Heart right ventricle (tissue), 16 donors: ENCODE data around the gene PAQR7. TPM values are rescaled to one million over a fixed set of nuclear protein-coding genes. Genes with fewer than 3 reads are reported as not detected.

Experiments
- ATAC-seq, 8 donors: fragments of 200-7000 bp; cut with Tn5 transposase; one replicate each; pipeline ENCODE4 v1.9.1; 2020; ENCODE audit warnings: mild to moderate bottlenecking in 8 of 8, moderate library complexity in 8 of 8, moderate number of reproducible peaks in 1 of 8
- DNase-seq, 2 donors: peaks; one replicate each; pipeline ENCODE4 v3.0.0-alpha.2; 2020
- H3K27ac ChIP-seq, 10 donors: fragments of 200-600 bp; sonication (generic) in 2 of 10; one replicate each; pipeline versions ENCODE4 v1.5.0 to v1.8.0; 2020 to 2022; ENCODE audit warnings: mild to moderate bottlenecking in 3 of 10
- H3K27me3 ChIP-seq, 7 donors: fragments of 200-600 bp; one replicate each; pipeline ENCODE4 v1.8.0; 2021 to 2022; ENCODE audit warnings: mild to moderate bottlenecking in 2 of 7
- H3K36me3 ChIP-seq, 9 donors: fragments of 200-600 bp; sonication (generic) in 1 of 9; one replicate each; pipeline versions ENCODE4 v1.5.0 to v1.8.0; 2020 to 2022; ENCODE audit warnings: mild to moderate bottlenecking in 2 of 9
- H3K4me1 ChIP-seq, 9 donors: fragments of 200-600 bp; sonication (generic) in 1 of 9; one replicate each; pipeline versions ENCODE4 v1.5.0 to v1.8.0; 2020 to 2022; ENCODE audit warnings: mild to moderate bottlenecking in 4 of 9
- H3K4me3 ChIP-seq, 10 donors: fragments of 200-600 bp; sonication (generic) in 2 of 10; one replicate each; pipeline versions ENCODE4 v1.5.0 to v1.8.0; 2020 to 2022; ENCODE audit warnings: mild to moderate bottlenecking in 7 of 10, moderate library complexity in 2 of 10
- H3K9me3 ChIP-seq, 11 donors: fragments of 200-600 bp in 10 of 11; sonication (generic) in 2 of 11; one replicate each; pipeline versions ENCODE4 v1.5.0 to v1.8.0; 2013 to 2022; ENCODE audit warnings: mild to moderate bottlenecking in 2 of 11, control low read depth in 1 of 11, moderate library complexity in 1 of 11
- WGBS, 2 donors: extraction: QIAGEN DNeasy Blood & Tissue Kit; methylation state at CpG; one replicate each; pipeline ENCODE4 v1.1.7; 2013; ENCODE audit warnings: inconsistent platforms in 1 of 2; 5-methylcytosine and 5-hydroxymethylcytosine counted together
- intact Hi-C, 10 donors: fragments of 100-400 bp; cut with DNase I; formaldehyde crosslinking; loops; one replicate each; pipeline versions ENCODE4 v1.11.1 to v1.14.2; 2022
- polyA plus RNA-seq, 2 donors: library from polyadenylated mRNA; stranded (reverse); fragments of 200-250 nt; gene quantifications; one replicate each; pipeline ENCODE4 v1.2.3, GENCODE V29; 2013
- total RNA-seq, 10 donors: library from RNA; stranded (reverse); fragmentation: NEBNext Ultra II Directional in 3 of 10; extraction: Animal tissue kit (Norgen Biotek cat#: 25700) in 3 of 10; gene quantifications; one replicate each; pipeline versions ENCODE4 v1.2.1 to v1.2.4, GENCODE V29; 2021 to 2023
- TF ChIP-seq, protein P1 (sequence below), 9 donors: fragments of 200-600 bp; sonication (generic) in 2 of 9; IDR thresholded peaks; one replicate each; pipeline versions ENCODE4 v1.5.0 to v1.8.0; 2021 to 2022; ENCODE audit warnings: antibody characterized with exemption in 9 of 9, mild to moderate bottlenecking in 5 of 9, moderate library complexity in 1 of 9
- donor health status: Arrhythmogenic right ventricular cardiomyopathy.
- donor health status: ischemic (EF 13 %, LVEDD 7.1; RV severe dilation, severe dysfunction).
- donor health status: healthy with polysubstance abuse.
- donor health status: DM: no; HTN: yes; CAD: no.
- donor health status: DM: no; HTN: no; CAD: no.
- donor health status: ischemic (EF 25% LVEDD 6.9; RV normal size, moderate dysfunction).
- donor health status: ischemic (EF 25% LVEDD 5.7; RV mildly dilated, moderate dysfunction).
- donor health status: healthy.
- donor health status: DM: yes; HTN: yes; CAD: no.
- donor health status: Ischemic cardiomyopathy.
- donor health status: ischemic (EF 35%, LVEDD 5.7; RV mildly dilated, moderate dysfunction).
- donor health status: nonischemic (EF 11% LVEDD 7.7; RV severe dilation, severe dysfunction).
- donor health status: DM: yes; HTN: yes; CAD: no.
- donor health status: PGD.
- donor health status: ischemic (EF 29% LVEDD 5.4; RV normal size, mild dysfunction).
- donor health status: nonischemic (EF 23%, LVEDD 6.1; RV moderate dilation, normal function).

The PAQR7 gene
- total and polyA plus RNA-seq, 12 donors = 1.2 to 3.8 (median 2.1) TPM

DNA sequence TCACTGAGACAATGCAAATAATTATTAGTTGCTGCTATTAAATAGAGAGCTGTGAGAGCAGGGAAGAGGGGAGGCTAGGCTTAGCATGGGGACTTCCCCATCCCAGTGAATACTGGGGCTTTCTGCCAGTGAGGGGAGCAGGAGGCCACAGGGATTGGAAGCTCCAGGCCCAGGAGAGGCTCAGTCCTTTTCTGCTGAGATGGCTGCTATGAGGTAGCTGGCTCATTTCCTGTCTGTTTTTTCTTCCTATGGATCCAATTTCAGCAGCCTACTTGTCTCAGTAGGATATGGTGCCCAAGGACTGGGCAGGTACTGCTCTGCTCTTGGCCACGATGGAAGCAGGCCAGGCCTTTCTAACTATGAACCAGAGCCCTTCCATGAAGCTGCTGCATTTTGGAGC lies 20.8 kb upstream of the PAQR7 start:
- DNase-seq (no peak), ATAC-seq (no peak)
- TF ChIP-seq, protein P1, sequence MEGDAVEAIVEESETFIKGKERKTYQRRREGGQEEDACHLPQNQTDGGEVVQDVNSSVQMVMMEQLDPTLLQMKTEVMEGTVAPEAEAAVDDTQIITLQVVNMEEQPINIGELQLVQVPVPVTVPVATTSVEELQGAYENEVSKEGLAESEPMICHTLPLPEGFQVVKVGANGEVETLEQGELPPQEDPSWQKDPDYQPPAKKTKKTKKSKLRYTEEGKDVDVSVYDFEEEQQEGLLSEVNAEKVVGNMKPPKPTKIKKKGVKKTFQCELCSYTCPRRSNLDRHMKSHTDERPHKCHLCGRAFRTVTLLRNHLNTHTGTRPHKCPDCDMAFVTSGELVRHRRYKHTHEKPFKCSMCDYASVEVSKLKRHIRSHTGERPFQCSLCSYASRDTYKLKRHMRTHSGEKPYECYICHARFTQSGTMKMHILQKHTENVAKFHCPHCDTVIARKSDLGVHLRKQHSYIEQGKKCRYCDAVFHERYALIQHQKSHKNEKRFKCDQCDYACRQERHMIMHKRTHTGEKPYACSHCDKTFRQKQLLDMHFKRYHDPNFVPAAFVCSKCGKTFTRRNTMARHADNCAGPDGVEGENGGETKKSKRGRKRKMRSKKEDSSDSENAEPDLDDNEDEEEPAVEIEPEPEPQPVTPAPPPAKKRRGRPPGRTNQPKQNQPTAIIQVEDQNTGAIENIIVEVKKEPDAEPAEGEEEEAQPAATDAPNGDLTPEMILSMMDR (IDR thresholded peaks at IDR 0.05) = no peak
- Histone ChIP-seq H3K36me3 (peaks cover 0 to 35% (median 0%) of the 10 kb centered on the region in 9 donors), H3K27ac (no peak overlapping the region), H3K27me3 (no peaks in the 10 kb centered on the region), H3K4me1 (peaks cover 0 to 17% (median 9%) of the 10 kb centered on the region in 9 donors), H3K9me3 (no peaks in the 10 kb centered on the region), H3K4me3 (no peak overlapping the region)
- intact Hi-C loops = loop anchor here in 4 of 10 donors (2.0 to 10.0 kb wide), 3 partner anchors 101 to 259 kb away; partner anchors contain the start of genes PAFAH2 (in 3 of the 4) and FAM110D (in 1 of the 4)
- WGBS, 2 donors = 65 to 91% methylated on average over 1 of the region's 1 CpG

DNA sequence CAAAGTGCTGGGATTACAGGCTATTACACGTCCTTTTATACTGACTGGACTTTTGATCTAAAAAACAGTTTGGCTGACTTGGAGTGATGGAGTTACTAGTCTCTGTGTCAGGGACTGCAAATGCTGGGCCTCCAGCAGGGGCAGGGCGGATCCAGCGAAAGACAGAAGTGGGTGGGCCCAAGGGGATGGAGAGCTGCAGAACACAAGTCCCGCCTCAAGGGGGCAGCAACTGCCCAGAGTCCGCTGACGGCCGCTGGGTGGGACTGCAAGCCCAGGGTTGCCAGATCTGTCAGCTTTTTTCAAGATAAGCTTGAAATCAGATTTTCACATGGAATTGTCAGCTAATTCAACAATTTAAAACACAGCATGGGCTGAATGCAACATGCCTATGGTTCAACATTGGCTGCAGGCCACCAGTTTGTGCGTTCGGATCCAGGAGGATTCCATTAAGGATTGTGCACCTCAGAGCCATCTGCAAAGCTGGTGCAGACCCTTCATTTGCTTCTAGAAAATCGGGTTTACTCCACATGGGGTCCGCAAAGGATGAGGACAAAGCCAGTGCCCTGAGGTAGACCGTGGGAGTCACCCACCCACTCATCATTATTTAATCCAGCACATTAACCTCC lies 20.0 kb upstream of the PAQR7 start:
- H3K27ac ChIP-seq = peak overlapping the region in 1 of 10 donors; percentile 31
- peak; percentile 94 to 99 (median 95) for ATAC-seq
- H3K27me3 ChIP-seq = no peaks in the 10 kb centered on the region
- TF ChIP-seq, protein P1 (IDR thresholded peaks at IDR 0.05) = peak; percentile 97 to 100 (median 99)
- peak overlapping the region in 3 of 10 donors; percentile 3 to 17 (median 7) for H3K4me3 ChIP-seq
- peaks cover 0 to 27% (median 0%) of the 10 kb centered on the region in 9 donors for H3K36me3 ChIP-seq
- H3K4me1 ChIP-seq = peaks cover 0 to 17% (median 9%) of the 10 kb centered on the region in 9 donors
- 7 to 9% methylated on average over 12 of the region's 12 CpGs for WGBS, 2 donors
- intact Hi-C loops = loop anchor here in 9 of 10 donors (1.0 to 10.0 kb wide), 4 partner anchors 102 to 259 kb away; partner anchors contain the start of genes PAFAH2 (in 9 of the 9) and FAM110D (in 1 of the 9)
- peak; percentile 90 to 91 for DNase-seq
- no peaks in the 10 kb centered on the region for H3K9me3 ChIP-seq

GRCh38 chr1:25893116-25893515 lies 17.6 kb upstream of the PAQR7 start:
- H3K4me3 ChIP-seq = no peak overlapping the region
- DNase-seq = no peak
- no peaks in the 10 kb centered on the region for H3K27me3 ChIP-seq
- no peaks in the 10 kb centered on the region for H3K9me3 ChIP-seq
- peaks cover 0 to 17% (median 9%) of the 10 kb centered on the region in 9 donors for H3K4me1 ChIP-seq
- H3K36me3 ChIP-seq = peaks cover 0 to 4% (median 0%) of the 10 kb centered on the region in 9 donors
- TF ChIP-seq, protein P1 (IDR thresholded peaks at IDR 0.05) = no peak
- ATAC-seq = no peak
- intact Hi-C loops = loop anchor here in 1 of 10 donors (10.0 kb wide), 1 partner anchor 262 kb away; the partner anchor contains the start of gene FAM110D
- 65 to 70% methylated on average over 4 of the region's 4 CpGs for WGBS, 2 donors
- peak overlapping the region in 2 of 10 donors; percentile 17 to 73 for H3K27ac ChIP-seq

- Histone ChIP-seq H3K36me3 (no peaks in the 10 kb centered on the region), H3K4me3 (no peak overlapping the region), H3K27ac (peak overlapping the region in 4 of 10 donors; percentile 4 to 63 (median 44)), H3K9me3 (no peaks in the 10 kb centered on the region), H3K27me3 (no peaks in the 10 kb centered on the region), H3K4me1 (peaks cover 0 to 17% (median 9%) of the 10 kb centered on the region in 9 donors)
- DNase-seq = no peak
- intact Hi-C loops = loop anchor here in 1 of 10 donors (10.0 kb wide), 1 partner anchor 263 kb away; the partner anchor contains the start of gene FAM110D
- TF ChIP-seq, protein P1 (IDR thresholded peaks at IDR 0.05) = no peak
- 81 to 86% methylated on average over 5 of the region's 5 CpGs for WGBS, 2 donors
- ATAC-seq = no peak
Measured at GRCh38 chr1:25891606-25892005, 16.1 kb upstream of the PAQR7 start.
